22Rv1 (cell line): ENCODE results near the gene CCNG1.
"Not testable (repeated sequence)": the region's sequence is repeated elsewhere in the genome, so short reads cannot be mapped to it uniquely, and the experiment has no call there.

Experiments
- H3K27ac ChIP-seq: fragments of 450-650 bp; 2 replicates; pipeline ENCODE4 v1.5.1; 2017
- ZFX ChIP-seq: fragments of 450-650 bp; IDR thresholded peaks from 2 replicates; pipeline ENCODE4 v1.6.1; 2017; ENCODE audit warnings: antibody characterized with exemption, borderline replicate concordance
- TF ChIP-seq, protein P1 (sequence below): fragments of 450-650 bp; IDR thresholded peaks from 2 replicates; pipeline ENCODE4 v1.5.1; 2017; ENCODE audit warnings: mild to moderate bottlenecking

The CCNG1 gene

DNA sequence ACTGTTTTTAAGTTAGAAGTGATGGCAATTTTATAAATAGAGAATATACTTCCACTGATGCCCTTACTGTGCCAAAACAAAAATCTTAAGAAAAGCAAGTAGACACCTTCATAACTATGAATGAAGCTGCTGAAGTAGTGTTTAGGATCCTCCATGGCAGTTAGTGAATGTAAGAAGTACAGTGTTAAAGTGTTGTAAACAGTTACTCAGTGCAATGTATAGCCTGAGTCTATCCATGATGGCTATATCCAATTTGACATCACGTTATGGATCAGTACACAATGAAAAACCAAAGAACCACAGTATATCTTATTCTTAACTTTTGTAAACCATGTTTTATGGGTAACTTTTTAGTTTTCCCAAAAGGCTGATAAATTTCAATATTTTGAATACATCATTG is 7.1 kb downstream of the CCNG1 start:
- no peak overlapping the region for H3K27ac ChIP-seq
- TF ChIP-seq, protein P1, sequence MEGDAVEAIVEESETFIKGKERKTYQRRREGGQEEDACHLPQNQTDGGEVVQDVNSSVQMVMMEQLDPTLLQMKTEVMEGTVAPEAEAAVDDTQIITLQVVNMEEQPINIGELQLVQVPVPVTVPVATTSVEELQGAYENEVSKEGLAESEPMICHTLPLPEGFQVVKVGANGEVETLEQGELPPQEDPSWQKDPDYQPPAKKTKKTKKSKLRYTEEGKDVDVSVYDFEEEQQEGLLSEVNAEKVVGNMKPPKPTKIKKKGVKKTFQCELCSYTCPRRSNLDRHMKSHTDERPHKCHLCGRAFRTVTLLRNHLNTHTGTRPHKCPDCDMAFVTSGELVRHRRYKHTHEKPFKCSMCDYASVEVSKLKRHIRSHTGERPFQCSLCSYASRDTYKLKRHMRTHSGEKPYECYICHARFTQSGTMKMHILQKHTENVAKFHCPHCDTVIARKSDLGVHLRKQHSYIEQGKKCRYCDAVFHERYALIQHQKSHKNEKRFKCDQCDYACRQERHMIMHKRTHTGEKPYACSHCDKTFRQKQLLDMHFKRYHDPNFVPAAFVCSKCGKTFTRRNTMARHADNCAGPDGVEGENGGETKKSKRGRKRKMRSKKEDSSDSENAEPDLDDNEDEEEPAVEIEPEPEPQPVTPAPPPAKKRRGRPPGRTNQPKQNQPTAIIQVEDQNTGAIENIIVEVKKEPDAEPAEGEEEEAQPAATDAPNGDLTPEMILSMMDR = no peak
- no peak for TF ChIP-seq ZFX

DNA sequence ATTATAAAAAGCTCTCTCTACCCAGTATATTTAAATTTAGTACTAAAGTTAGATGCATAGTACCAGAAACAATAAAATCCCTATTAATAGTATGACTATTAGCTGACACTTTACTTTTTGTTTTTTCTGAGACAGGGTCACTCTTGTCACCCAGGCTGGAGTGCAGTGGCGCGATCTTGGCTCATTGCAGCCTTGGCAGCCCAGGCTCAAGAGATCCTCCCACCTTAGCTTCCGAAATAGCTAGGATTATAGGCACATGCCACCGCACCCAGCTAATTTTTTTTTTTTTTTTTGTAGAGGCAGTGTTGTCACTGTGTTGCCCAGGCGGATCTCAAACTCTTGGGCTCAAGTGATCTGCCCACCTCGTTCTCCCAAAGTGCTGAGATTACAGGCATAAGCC is 8.0 kb downstream of the CCNG1 start:
- no peak for TF ChIP-seq ZFX
- TF ChIP-seq, protein P1 = no peak

DNA sequence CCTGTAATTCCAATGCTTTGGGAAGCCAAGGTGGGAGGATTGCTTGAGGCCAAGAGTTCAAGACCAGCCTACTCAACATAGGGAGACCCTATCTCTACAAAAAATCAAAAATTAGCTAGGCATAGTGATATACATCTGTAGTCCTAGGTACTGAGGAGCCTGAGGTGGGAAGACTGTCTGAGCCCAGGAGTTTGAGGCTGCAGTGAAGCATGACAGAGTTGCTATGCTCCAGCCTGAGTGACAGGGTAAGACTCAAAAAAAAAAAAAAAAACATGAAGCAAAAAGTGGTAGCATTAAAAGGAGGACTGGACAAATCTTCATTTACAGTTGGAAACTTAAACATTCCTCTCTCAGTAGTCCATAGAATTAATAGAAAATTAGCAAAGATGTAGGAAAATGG is 9.8 kb downstream of the CCNG1 start:
- no peak for TF ChIP-seq ZFX
- TF ChIP-seq, protein P1 = no peak
- no peak overlapping the region for H3K27ac ChIP-seq

More for the DNA sequence above, 8.0 kb downstream of the CCNG1 start:
- H3K27ac ChIP-seq = no peak overlapping the region

DNA sequence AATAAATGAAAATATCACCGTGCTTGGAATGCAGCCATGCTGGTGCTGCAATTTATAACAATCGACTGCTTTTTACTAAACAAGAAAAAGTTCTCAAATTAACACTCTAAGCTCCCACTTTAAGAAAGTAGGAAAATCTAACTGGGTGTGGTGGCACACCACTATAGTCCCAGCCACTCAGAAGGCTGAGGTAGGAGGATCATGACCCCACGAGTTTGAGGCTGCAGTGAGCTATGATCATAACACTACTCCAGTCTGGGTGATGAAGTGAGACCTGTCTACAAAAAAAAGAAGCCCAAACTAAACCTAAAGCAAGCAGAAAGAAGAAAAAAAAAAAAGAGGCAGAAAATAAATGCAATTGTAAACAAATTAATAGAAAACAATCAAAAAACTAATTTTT is 10.5 kb downstream of the CCNG1 start:
- TF ChIP-seq, protein P1 = no peak
- TF ChIP-seq ZFX = no peak
- no peak overlapping the region for H3K27ac ChIP-seq

DNA sequence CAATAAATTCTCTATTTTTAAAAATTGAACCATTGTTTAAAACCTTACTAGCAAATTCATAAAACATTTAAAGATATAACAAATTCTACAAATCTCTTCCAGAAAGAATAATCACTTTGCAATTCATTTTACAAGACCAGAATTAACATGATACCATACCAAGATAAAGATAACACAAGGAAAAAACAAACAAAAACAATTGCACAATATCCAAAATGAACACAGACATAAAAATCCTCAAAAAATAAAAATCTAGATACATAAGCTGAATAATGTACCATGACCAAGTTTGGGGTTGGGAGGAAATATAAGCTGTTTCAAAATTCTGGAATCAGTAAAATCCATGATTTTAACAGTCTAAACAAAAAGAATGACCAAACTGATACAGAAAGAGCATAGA is 11.1 kb downstream of the CCNG1 start:
- H3K27ac ChIP-seq = no peak overlapping the region
- TF ChIP-seq, protein P1 = no peak
- TF ChIP-seq ZFX = no peak

DNA sequence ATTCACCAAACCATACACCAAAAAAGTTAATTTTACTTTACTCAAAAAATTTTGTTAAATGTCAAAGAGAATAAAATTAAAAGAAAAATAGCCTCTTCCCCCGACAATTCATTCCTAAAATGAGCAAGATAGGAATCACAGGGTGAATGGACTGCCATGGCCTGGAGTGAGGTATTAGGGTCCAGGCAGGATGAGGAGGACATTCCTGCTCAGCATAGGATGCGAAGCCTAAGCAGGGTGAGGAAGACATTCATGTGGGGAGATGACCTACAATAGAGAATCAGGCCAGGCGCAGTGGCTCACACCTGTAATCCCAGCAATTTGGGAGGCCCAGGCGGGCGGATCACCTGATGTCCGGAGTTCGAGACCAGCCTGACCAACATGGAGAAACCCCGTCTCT is 14.1 kb downstream of the CCNG1 start:
- no peak overlapping the region for H3K27ac ChIP-seq
- TF ChIP-seq, protein P1 = no peak

DNA sequence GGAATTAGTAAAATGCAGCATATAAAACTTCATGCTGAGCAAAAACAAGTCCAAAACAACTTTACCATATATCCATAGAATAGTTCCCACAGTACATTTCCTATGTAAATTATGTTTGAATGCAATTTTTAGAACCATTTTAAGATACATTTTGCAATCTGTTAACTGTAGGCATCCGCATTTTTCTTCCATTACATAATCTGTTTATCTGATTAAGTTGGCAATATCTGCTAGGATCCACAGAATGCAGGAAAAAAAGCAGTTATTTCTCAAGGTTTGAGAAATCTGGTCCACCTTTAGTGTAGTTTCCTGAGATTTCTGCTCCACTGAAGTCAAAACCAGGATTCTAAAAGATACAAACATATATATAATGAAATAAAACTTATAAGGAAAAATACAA is 16.3 kb downstream of the CCNG1 start:
- H3K27ac ChIP-seq = no peak overlapping the region
- no peak for TF ChIP-seq ZFX
- TF ChIP-seq, protein P1 = no peak

DNA sequence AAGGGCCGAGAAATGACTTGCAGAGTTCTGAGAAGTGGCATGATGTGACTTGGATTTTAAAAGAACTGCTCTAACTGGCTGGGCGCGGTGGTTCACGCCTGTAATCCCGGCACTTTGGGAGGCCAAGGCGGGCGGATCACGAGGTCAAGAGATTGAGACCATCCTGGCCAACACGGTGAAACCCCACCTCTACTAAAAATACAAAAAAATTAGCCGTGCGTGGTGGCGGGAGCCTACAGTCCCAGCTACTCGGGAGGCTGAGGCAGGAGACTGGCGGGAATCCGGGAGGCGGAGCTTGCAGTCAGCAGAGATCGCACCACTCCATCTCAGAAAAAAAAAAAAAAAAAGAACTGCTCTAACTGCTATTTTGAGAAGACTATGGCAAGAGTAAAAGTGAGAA is 18.0 kb downstream of the CCNG1 start:
- H3K27ac ChIP-seq = not testable (repeated sequence)
